Psoas muscle (tissue), 8 donors: ENCODE data around the gene IGIP. TPM values are rescaled to one million over a fixed set of nuclear protein-coding genes. Genes with fewer than 3 reads are reported as not detected.

ENCODE experiments used
- ATAC-seq, 4 donors: fragments of 200-7000 bp; cut with Tn5 transposase; one replicate each; pipeline ENCODE4 v1.9.1; 2020; ENCODE audit warnings: moderate library complexity in 3 of 4, mild to moderate bottlenecking in 2 of 4
- DNase-seq, 2 donors: peaks; one replicate each; pipeline ENCODE4 v3.0.0-alpha.2; 2020
- H3K27ac ChIP-seq: fragments of 200-600 bp; one replicate; pipeline ENCODE4 v1.8.0; 2022
- H3K27me3 ChIP-seq, 3 donors: fragments of 200-600 bp in 1 of 3; one replicate each; pipeline versions ENCODE4 v1.6.1 to v1.8.0; 2013 to 2022; ENCODE audit warnings: low read length in 2 of 3, mild to moderate bottlenecking in 2 of 3, moderate library complexity in 1 of 3; ENCODE audit not compliant: insufficient read depth in 3 of 3
- H3K36me3 ChIP-seq, 2 donors: fragments of 200-600 bp in 1 of 2; one replicate each; pipeline versions ENCODE4 v1.6.1 to v1.8.0; 2013 to 2022; ENCODE audit warnings: low read depth in 1 of 2, mild to moderate bottlenecking in 1 of 2, moderate library complexity in 1 of 2; ENCODE audit not compliant: insufficient read depth in 1 of 2
- H3K4me1 ChIP-seq: fragments of 200-600 bp; one replicate; pipeline ENCODE4 v1.8.0; 2022
- H3K4me3 ChIP-seq: fragments of 200-600 bp; one replicate; pipeline ENCODE4 v1.8.0; 2022; ENCODE audit warnings: mild to moderate bottlenecking
- H3K9me3 ChIP-seq: fragments of 200-600 bp; one replicate; pipeline ENCODE4 v1.8.0; 2022
- WGBS, 3 donors: extraction: QIAGEN DNeasy Blood & Tissue Kit; methylation state at CpG; one replicate each; pipeline versions ENCODE4 v1.1.6 to v1.1.7; 2013; 5-methylcytosine and 5-hydroxymethylcytosine counted together
- intact Hi-C, 2 donors: fragments of 100-400 bp; cut with DNase I; formaldehyde crosslinking; loops; one replicate each; pipeline versions ENCODE4 v1.11.0 to v1.14.2; 2022
- polyA plus RNA-seq, 3 donors: library from polyadenylated mRNA; stranded (reverse); fragments of 200-250 nt; gene quantifications; one replicate each; pipeline ENCODE4 v1.2.3, GENCODE V29; 2013
- total RNA-seq, 4 donors: library from RNA; stranded (reverse); fragmentation: NEBNext Ultra II Directional in 2 of 4; extraction: Animal tissue kit (Norgen Biotek cat#: 25700) in 2 of 4; gene quantifications; one replicate each; pipeline versions ENCODE4 v1.2.1 to v1.2.4, GENCODE V29; 2021 to 2023
- TF ChIP-seq, protein P1 (sequence below): fragments of 200-600 bp; IDR thresholded peaks from one replicate; pipeline ENCODE4 v1.8.0; 2022; ENCODE audit warnings: antibody characterized with exemption
- donor health status: healthy with polysubstance abuse.
- donor health status: DM: no; HTN: no; CAD: no; lungs with moderate emphysema.
- donor health status: Bipolar disorder and iron deficiency.
- donor health status: healthy.
- donor health status: DM: yes; HTN: yes; CAD: no.
- donor health status: DM: no; HTN: no; CAD: no.
- donor health status: DM: no; HTN: no; CAD: no.
- donor health status: DM: yes; HTN: yes; CAD: no.

The IGIP gene
- total and polyA plus RNA-seq, 7 donors: 3.5 to 11.6 (median 6.8) TPM

DNA sequence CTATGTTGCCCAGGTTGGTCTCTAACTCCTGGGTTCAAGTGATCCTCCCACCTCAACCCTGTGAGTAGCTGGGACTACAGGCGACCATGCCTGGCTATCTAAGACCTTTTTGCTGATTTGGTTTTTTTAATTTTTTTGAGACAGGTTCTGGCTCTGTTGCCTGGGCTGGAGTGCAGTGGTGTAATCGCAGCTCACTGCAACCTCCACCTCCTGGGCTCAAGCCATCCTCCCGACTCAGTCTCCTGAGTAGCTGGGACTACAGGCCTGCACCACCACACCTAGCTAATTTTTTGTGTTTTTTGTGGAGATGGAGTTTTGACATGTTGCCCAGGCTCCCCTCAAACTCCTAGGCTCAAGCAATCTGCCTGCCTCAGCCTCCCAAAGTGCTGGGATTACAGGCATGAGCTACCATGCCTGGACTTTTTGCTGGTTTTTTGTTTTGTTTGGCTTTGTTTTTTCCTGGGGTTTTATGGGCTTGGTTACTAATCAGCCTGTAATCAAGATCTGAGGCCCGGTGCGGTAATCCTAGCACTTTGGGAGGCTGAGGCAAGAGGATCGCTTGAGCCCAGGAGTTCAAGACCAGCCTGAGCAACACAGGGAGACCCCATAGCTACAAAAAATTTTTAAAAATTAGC, 52.9 kb downstream of the IGIP start:
- Histone ChIP-seq H3K9me3 (no peaks in the 10 kb centered on the region), H3K27me3 (no peaks in the 10 kb centered on the region), H3K4me1 (peaks cover 73% of the 10 kb centered on the region), H3K27ac (peak overlapping the region; percentile 100), H3K36me3 (no peaks in the 10 kb centered on the region), H3K4me3 (peak overlapping the region; percentile 95)
- WGBS, 3 donors: 51 to 63% (median 55%) methylated on average over 6 of the region's 6 CpGs
- TF ChIP-seq, protein P1, sequence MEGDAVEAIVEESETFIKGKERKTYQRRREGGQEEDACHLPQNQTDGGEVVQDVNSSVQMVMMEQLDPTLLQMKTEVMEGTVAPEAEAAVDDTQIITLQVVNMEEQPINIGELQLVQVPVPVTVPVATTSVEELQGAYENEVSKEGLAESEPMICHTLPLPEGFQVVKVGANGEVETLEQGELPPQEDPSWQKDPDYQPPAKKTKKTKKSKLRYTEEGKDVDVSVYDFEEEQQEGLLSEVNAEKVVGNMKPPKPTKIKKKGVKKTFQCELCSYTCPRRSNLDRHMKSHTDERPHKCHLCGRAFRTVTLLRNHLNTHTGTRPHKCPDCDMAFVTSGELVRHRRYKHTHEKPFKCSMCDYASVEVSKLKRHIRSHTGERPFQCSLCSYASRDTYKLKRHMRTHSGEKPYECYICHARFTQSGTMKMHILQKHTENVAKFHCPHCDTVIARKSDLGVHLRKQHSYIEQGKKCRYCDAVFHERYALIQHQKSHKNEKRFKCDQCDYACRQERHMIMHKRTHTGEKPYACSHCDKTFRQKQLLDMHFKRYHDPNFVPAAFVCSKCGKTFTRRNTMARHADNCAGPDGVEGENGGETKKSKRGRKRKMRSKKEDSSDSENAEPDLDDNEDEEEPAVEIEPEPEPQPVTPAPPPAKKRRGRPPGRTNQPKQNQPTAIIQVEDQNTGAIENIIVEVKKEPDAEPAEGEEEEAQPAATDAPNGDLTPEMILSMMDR: no peak
- intact Hi-C loops: loop anchor here in 1 of 2 donors (5.0 kb wide), 1 partner anchor 169 kb away; the partner anchor contains the start of gene HBEGF
- ATAC-seq: no peak
- no peak for DNase-seq

Other genes starting within 250 kb of the IGIP start
- 10 to 100 TPM in 1 of 4 donors, 1 to 10 TPM in 3; 1.7 to 19.6 (median 3.0) TPM for gene NRG2, start 82.6 kb upstream of the IGIP start, total RNA-seq
- gene NRG2, start 82.6 kb upstream of the IGIP start, polyA plus RNA-seq: 1 to 10 TPM in 2 of 3 donors, under 1 TPM in 1; 0.42 to 6.5 (median 4.6) TPM
- gene PURA, start 11.8 kb upstream of the IGIP start, total RNA-seq: 10 to 100 TPM; 11.8 to 20.4 (median 19.3) TPM
- gene PURA, start 11.8 kb upstream of the IGIP start, polyA plus RNA-seq: 1 to 10 TPM; 3.2 to 8.8 (median 3.4) TPM
- 100 to 1,000 TPM; 193 to 408 (median 285) TPM for gene CYSTM1, start 49.3 kb downstream of the IGIP start, total RNA-seq
- gene CYSTM1, start 49.3 kb downstream of the IGIP start, polyA plus RNA-seq: 100 to 1,000 TPM; 217 to 601 (median 297) TPM
- 10 to 100 TPM; 35.9 to 55.0 (median 42.3) TPM for gene PFDN1, start 177.2 kb downstream of the IGIP start, total RNA-seq
- gene PFDN1, start 177.2 kb downstream of the IGIP start, polyA plus RNA-seq: 100 to 1,000 TPM in 1 of 3 donors, 10 to 100 TPM in 2; 84.2 to 115 (median 90.6) TPM
- 10 to 100 TPM; 28.9 to 36.7 (median 34.2) TPM for gene HBEGF, start 220.7 kb downstream of the IGIP start, total RNA-seq
- gene HBEGF, start 220.7 kb downstream of the IGIP start, polyA plus RNA-seq: 10 to 100 TPM; 14.5 to 60.8 (median 27.6) TPM
- not detected for gene SLC4A9, start 234.3 kb downstream of the IGIP start, total RNA-seq
- gene SLC4A9, start 234.3 kb downstream of the IGIP start, polyA plus RNA-seq: under 1 TPM in 1 of 3 donors, not detected in 2; 0.09 TPM